IMR-90 (cell line): Measurements from ENCODE around the gene PDE12. TPM values are rescaled to one million over a fixed set of nuclear protein-coding genes. Genes with fewer than 3 reads are reported as not detected.

Source experiments
- microRNA-seq, 2 experiments: library from miRNA; stranded (forward) in 1 of 2; unstranded in 1 of 2; fragments of 10-50 nt in 1 of 2; fragments of <30 nt in 1 of 2; gene quantifications in 1 of 2; microRNA quantifications in 1 of 2; one replicate each; pipeline versions ENCODE3 to v1.1.0; 2013 to 2020; ENCODE audit not compliant: insufficient read depth in 1 of 2, insufficient read length in 1 of 2, unreplicated experiment in 1 of 2
- polyA plus RNA-seq, 3 experiments: library from polyadenylated mRNA; depleted of rRNA; stranded (reverse); fragments of >200 nt; gene quantifications; 2 replicates each; pipeline ENCODE4 v1.2.3, GENCODE V29; 2012; ENCODE audit warnings: low replicate concordance in 1 of 3
- small RNA-seq, 5 experiments: library from RNA; depleted of rRNA; stranded (forward); fragments of <200 nt; gene quantifications; one replicate each; pipeline ENCODE3, GENCODE V24; 2012
- total RNA-seq: library from RNA; depleted of rRNA; stranded (reverse); fragments of >200 nt; gene quantifications from 2 replicates; pipeline ENCODE4 v1.2.3, GENCODE V29; 2012; rRNA removed

PDE12 gene
- total and polyA plus RNA-seq, 2 of the 4 experiments (the other 2 are of a cell fraction), result 9.5 to 16.8 TPM

Small RNAs within 50 kb of the gene (microRNA-seq; reads per million reads assigned to microRNA genes)
- gene RNU6-108P (ENCODE audit: insufficient read depth, insufficient read length) (not detected), gene RNU6-1181P (ENCODE audit: insufficient read depth, insufficient read length) (not detected), gene RNU6-483P (ENCODE audit: insufficient read depth, insufficient read length) (not detected)

Small RNAs within 50 kb of the gene (small RNA-seq; reads per million reads assigned to genes)
- gene RNU6-108P (0 reads per million in 5 experiments), gene RNU6-1181P (0 reads per million in 5 experiments), gene RNU6-483P (0 reads per million in 5 experiments)

Other genes with a start within 250 kb of the PDE12 start
- under 0.01 TPM in 2 replicates for gene DNAH12, start 11.9 kb upstream of the PDE12 start, total RNA-seq
- gene DNAH12, start 11.9 kb upstream of the PDE12 start, polyA plus RNA-seq (2012; rRNA removed), result 0.02 TPM in 1 of 2 replicates, not detected in the other
- 172 and 290 TPM in 2 replicates for gene ARF4, start 41.1 kb downstream of the PDE12 start, total RNA-seq
- gene ARF4, start 41.1 kb downstream of the PDE12 start, polyA plus RNA-seq (2012; rRNA removed), result 357 and 412 TPM in 2 replicates
- 9.0 and 10.3 TPM in 2 replicates for gene DENND6A, start 136.8 kb downstream of the PDE12 start, total RNA-seq
- gene DENND6A, start 136.8 kb downstream of the PDE12 start, polyA plus RNA-seq (2012; rRNA removed), result 3.5 and 3.8 TPM in 2 replicates
- gene SLMAP, start 200.0 kb downstream of the PDE12 start, total RNA-seq, result 26.5 and 32.2 TPM in 2 replicates
- gene SLMAP, start 200.0 kb downstream of the PDE12 start, polyA plus RNA-seq (2012; rRNA removed), result 14.1 and 15.5 TPM in 2 replicates